Left renal cortex interstitium (tissue), 4 donors: ENCODE results near the gene SCN2A. TPM values are rescaled to one million over a fixed set of nuclear protein-coding genes. Genes with fewer than 3 reads are reported as not detected.
"Not testable (repeated sequence)": the region's sequence is repeated elsewhere in the genome, so short reads cannot be mapped to it uniquely, and the experiment has no call there.

Experiments
- DNase-seq, 4 donors: peaks; one replicate each; pipeline ENCODE4 v3.0.0-alpha.2; 2013; ENCODE audit warnings: low read depth in 4 of 4, low spot score in 2 of 4, missing footprints in 1 of 4
- polyA plus RNA-seq, 4 donors: library from polyadenylated mRNA; unstranded; fragments of 120-200 nt; gene quantifications; one replicate each; pipeline ENCODE4 v1.2.1, GENCODE V29; 2013; ENCODE audit not compliant: insufficient read length in 4 of 4

The SCN2A gene
- polyA plus RNA-seq, 4 donors, result 1.6 to 4.7 (median 2.9) TPM

DNA sequence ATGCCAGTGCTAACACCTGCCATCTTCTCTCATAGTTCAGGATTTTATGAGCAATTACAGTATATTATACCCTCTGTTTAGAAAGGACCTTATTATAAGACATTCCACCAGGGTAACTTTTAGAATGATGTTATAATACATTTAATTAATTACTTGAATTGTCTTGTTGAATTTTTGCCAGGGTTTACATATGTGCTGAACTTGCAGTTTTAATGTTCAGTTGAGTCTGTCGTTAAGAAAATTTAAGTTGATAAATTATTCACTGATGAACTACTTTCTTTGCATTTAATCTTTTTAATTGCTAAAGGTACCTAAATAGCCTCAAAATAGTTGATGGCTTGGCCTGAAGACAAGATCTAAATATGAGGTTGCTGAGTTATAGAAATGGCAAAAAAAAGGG, 68.1 kb downstream of the SCN2A start:
- DNase-seq, result no peak

DNA sequence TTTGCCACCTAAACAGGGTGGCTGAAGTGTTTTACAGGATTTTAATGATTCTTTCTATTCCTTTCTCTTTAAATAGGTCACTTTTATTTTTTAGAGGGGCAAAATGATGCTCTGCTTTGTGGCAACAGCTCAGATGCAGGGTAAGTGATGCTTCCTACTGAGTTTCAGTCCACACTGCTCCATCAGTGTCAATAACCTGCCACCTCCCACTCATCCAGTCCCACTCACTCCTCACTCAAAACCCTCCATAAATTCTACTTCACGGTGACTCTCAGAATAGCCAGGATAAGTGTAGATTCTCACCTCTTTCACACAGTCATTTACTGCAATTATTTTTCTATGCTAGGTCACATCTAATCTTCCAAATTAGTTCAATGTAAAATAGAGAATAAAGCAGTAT, 72.7 kb downstream of the SCN2A start:
- DNase-seq, result no peak

DNA sequence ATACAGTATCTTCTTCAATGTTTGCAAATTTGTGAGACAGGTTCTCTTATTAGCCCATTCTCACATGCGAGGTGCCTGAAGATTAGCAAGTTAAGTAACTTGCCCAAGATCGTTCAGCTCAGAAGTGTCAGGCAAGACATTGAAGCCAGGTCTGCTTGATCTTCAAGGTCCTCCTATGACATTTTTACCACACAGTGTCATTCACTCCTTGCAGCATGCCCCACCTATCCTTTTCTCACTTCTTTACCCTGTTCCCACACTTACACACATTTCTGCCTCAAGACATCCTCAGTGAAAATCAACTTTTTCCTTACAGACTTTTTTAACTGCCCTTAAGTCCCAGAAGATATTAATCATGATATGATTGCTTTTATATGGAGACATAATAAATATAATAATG, 73.8 kb downstream of the SCN2A start:
- no peak for DNase-seq

DNA sequence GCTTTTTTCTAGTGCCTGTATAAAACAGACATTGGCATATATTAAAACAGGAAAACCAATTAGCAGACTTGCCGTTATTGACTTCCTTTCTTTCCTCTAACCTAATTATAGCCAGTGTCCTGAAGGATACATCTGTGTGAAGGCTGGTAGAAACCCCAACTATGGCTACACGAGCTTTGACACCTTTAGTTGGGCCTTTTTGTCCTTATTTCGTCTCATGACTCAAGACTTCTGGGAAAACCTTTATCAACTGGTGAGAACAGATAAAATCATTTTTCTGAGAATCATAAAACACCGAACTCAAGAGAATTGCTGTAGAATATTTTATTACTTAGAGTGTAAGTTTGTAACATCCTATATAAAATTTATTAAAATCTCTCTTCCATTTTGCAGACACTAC, 74.3 kb downstream of the SCN2A start:
- DNase-seq, result no peak

GRCh38 chr2:165328272-165328671, 89.1 kb downstream of the SCN2A start:
- DNase-seq, result no peak

- not testable (repeated sequence) for DNase-seq
Observed at GRCh38 chr2:165344276-165344675, 105.1 kb downstream of the SCN2A start.

DNA sequence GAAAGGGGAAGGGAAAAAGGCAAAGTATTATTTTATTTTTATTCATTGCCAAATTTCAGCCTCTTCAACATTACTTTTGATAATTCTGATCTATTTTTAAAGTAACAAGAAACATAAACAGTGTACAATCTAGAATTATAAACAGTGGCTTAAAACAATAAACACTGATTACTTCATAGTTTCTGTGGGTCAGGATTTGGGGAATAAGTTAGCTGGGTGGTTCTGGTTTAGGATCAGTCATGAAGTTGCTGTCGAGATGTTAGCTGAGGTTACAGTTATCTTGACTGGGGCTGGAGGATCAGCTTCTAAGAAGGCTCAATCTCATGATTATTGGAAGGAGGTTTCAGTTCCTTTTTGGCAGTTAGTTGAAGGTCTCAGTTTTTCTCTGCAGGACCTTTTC, 109.2 kb downstream of the SCN2A start:
- no peak for DNase-seq

DNA sequence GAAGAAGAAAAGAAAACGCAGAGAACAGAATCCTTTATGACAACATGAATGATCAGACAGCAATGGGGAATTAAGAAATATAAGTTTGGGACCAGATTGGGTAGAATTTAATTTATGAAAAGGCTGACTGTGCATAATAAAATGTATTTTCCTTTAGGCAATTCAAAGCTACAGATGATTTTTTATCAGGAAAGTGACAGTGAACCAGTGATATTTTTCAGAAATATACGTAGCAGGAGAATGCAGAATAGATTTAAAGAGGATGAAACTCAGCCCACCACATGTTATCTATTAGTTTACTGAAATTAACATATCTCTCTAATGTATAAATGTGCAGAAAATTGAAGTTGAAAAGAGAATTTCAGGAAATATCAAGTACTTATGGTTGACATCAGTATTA, 110.0 kb downstream of the SCN2A start:
- DNase-seq, result no peak

DNA sequence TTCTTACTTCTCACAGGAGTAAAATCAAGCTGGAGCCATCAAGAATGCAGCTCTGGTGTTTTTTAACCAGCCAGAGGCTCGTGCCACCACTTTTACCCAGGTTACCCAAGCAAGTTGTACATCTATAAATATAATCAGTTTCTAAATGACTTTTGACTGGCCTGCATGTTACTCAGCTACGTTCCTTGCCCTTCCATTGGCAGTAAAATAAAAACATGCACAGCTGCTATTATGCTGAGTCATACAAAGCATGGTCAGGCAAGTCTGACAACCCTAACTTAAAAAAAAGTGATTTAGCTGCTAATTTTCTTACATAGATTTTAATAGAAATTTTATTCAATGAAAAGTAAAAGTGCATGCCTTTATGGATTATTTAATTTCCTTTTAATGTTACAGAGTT, 118.5 kb downstream of the SCN2A start:
- no peak for DNase-seq

DNA sequence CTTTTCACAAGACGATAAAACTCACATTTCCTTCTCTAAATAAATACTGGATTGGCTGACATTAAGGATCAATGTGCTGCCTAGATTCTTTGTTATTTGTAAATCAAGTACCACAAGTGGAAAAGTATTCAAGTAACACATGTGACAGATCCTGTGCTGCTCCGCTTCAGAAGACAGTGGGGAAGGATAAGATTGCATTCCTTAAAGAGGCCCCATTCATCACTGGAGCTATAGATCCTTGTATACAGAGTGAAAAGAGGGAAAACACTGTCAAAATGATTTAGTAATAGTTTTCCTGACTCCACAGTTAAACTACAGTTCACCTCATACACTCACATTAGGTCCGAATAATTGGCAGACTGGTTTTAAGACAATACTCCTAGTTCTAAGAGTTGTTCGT, 122.3 kb downstream of the SCN2A start:
- no peak for DNase-seq

- DNase-seq, result no peak
Observed at GRCh38 chr2:165369131-165369897, 130.1 kb downstream of the SCN2A start.

GRCh38 chr2:165369898-165370296, 130.7 kb downstream of the SCN2A start:
- no peak for DNase-seq

- no peak for DNase-seq
Observed at GRCh38 chr2:165371356-165371755, 132.1 kb downstream of the SCN2A start.

DNA sequence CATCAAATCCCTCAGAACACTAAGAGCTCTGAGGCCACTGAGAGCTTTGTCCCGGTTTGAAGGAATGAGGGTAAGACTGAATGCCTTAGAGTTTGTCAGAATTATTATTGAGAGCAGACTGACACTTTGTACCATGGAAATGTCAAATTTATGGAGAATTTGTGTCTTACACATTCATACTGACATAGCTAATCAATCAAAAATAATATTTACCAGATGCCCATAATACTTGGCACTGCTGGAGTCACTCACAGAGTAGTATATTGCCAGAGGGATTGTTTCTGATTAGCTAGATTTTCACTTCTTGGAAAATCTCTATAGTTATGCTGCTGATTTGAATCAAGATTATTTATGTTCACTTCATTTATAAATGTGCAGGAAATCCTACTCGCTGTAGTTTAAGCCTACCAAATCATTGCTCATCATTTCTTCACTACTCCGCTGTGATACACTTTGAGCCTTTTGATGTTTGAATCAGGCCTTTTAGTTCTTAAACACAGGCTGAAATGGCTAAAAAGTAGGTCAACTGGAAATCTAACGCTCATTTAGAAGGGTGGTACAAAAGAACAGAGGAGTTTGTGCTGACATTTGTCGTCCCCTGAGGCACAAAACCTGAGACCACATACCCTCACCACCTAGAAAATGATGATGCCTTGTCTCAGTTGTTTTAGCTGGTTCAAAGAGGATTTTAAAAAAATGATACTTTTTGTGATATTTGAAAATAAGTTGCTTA, 134.2 kb downstream of the SCN2A start:
- DNase-seq, result no peak

GRCh38 chr2:165376571-165376975, 137.4 kb downstream of the SCN2A start:
- no peak for DNase-seq

GRCh38 chr2:165382362-165382761, 143.1 kb downstream of the SCN2A start:
- no peak for DNase-seq

DNA sequence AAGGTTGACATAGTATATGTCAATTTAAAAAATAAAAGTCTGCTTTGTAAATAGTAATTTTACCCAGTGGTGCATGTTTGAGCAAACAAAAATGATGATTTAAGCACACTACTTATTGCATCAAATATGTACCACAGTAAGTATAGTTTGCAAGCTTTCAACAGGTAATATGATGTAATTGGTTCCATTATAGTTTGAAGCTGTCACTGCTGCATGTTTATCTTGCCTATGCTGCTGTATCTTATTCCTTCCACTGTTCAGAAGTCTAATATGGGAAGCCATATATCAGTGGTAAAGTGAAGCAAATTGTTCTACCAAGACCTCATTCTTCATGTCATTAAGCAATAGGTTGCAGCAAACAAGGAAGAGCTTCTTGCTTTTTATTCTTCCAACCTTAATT, 151.7 kb downstream of the SCN2A start:
- DNase-seq, result no peak

- no peak for DNase-seq
Observed at GRCh38 chr2:165391791-165392190, 152.6 kb downstream of the SCN2A start.

- not testable (repeated sequence) for DNase-seq
Observed at GRCh38 chr2:165398603-165399002, 159.4 kb downstream of the SCN2A start.

DNA sequence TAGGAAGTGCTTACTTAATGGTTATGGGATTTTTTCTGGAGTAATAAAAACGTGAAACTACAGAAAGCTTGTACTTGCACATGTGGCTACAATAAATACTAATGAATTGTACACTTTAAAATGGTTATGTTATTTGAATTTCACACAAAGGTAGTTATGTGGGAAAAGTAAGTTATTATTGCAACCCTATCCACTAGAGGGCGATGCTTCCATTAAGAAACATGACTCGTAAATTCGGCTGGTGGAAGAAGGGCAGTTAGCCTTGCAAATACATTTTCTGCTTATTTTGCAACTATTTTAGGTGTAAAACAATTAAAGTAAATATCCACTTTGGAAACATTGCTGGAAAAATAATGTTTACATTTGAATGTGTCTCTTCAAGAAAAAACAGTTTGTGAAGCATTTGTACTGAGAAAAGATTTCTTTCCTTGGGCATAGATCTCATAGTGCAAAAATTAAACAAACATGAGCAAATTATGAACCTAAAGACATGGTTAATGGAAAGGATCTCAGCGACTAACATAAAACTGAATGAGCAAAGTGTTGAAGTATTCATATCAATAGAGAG, 162.2 kb downstream of the SCN2A start:
- peak in 3 of 4 donors; percentile 41 to 62 (median 42) for DNase-seq

- no peak for DNase-seq
Observed at GRCh38 chr2:165402162-165402561, 162.9 kb downstream of the SCN2A start.

GRCh38 chr2:165406173-165406572, 167.0 kb downstream of the SCN2A start:
- DNase-seq, result no peak
